ENCODE results near the gene PTPRJ. TPM values are rescaled to one million over a fixed set of nuclear protein-coding genes. Genes with fewer than 3 reads are reported as not detected.
A peak's percentile ranks its signal among the peaks of the same experiment; 100 is the strongest.

Gene PTPRJ
- total and polyA plus RNA-seq, 2 experiments from 2014 or later: 8.9 to 12.4 TPM

DNA sequence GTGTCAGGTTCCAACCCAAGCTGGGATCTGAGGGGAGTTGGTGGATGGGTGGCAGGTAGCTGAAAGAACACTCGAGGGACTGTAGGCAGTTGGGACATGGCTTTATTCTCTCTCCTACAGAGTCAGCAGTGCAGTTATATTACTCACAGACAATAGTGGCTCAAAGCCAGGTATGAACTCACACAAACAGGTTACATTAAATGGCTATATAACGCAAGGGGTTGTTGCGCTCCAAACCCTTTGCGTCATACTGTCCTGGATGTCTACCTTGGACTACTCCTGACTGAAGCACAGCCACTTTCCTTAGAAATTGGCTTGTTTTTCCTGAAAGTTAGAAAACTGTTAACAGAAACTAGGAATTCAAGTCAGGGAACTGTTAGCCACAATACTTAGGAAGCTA lies 169.9 kb downstream of the PTPRJ start:
- H3K4me1 ChIP-seq (ENCODE audit: low read depth): no peaks in the 10 kb centered on the region
- no peak overlapping the region for H3K4me3 ChIP-seq
- H3K36me3 ChIP-seq: peaks cover 8% of the 10 kb centered on the region
- H3K9me3 ChIP-seq (ENCODE audit: low read depth): no peaks in the 10 kb centered on the region
- H3K27ac ChIP-seq: no peak overlapping the region
- peak in 1 of 2 donors; percentile 69 for DNase-seq (ENCODE audit: low read depth in 1 of 2, low spot score in 1 of 2)
- H3K27me3 ChIP-seq: no peaks in the 10 kb centered on the region
- TF ChIP-seq, protein P1, sequence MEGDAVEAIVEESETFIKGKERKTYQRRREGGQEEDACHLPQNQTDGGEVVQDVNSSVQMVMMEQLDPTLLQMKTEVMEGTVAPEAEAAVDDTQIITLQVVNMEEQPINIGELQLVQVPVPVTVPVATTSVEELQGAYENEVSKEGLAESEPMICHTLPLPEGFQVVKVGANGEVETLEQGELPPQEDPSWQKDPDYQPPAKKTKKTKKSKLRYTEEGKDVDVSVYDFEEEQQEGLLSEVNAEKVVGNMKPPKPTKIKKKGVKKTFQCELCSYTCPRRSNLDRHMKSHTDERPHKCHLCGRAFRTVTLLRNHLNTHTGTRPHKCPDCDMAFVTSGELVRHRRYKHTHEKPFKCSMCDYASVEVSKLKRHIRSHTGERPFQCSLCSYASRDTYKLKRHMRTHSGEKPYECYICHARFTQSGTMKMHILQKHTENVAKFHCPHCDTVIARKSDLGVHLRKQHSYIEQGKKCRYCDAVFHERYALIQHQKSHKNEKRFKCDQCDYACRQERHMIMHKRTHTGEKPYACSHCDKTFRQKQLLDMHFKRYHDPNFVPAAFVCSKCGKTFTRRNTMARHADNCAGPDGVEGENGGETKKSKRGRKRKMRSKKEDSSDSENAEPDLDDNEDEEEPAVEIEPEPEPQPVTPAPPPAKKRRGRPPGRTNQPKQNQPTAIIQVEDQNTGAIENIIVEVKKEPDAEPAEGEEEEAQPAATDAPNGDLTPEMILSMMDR (IDR thresholded peaks at IDR 0.05; ENCODE audit: low read depth, low read length): no peak

GRCh38 chr11:48154151-48154550 lies 173.8 kb downstream of the PTPRJ start:
- TF ChIP-seq, protein P1 (IDR thresholded peaks at IDR 0.05; ENCODE audit: low read depth, low read length): no peak
- Histone ChIP-seq H3K9me3 (ENCODE audit: low read depth) (no peaks in the 10 kb centered on the region), H3K27me3 (no peaks in the 10 kb centered on the region), H3K27ac (no peak overlapping the region), H3K4me1 (ENCODE audit: low read depth) (no peaks in the 10 kb centered on the region), H3K4me3 (no peak overlapping the region), H3K36me3 (peaks cover 6% of the 10 kb centered on the region)
- peak in 1 of 2 donors; percentile 39 for DNase-seq (ENCODE audit: low read depth in 1 of 2, low spot score in 1 of 2)

DNA sequence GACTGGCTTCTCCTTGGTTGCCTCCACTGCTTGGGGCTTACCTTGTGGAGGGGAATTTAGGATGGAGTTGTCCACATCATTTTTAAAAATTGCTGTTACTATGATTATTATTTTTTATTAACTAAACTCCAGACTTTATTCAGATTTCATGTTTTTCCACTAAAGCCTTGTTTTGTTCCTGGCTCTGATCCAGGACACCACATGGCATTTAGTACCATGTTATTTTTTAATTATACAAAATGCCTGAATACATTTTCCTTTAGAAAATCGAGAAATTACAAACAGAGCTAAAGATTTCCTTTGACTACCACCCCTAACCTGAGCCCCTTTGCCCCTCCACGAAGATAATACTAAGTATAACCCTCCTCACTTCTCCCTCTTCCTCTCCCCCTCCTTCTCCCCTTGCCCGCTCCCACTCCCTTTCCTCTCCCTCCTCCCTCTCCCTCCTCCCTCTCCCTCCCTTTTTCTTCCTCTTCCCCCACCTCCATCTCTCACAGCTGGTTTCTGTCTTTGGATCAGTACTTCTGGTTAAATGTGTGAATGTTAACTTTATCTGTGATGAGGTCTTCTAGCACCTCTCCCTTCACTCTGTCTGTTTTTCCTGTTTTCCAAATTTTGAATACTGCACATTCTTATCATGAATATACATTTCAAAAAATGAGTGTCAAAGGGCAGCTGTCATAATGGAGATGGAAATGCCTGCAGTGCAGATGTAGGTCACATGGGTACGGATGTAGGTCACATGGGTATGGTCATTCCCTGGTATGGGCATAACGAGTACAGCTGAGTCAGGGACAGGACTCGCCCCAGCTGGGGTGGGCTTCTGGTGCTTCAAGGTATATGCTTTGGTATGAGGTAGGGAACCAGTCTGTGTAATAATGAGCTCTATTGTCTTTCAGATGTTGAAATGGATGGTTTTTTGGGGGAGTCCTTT lies 181.9 kb downstream of the PTPRJ start:
- Histone ChIP-seq H3K9me3 (ENCODE audit: low read depth) (no peaks in the 10 kb centered on the region), H3K27ac (no peak overlapping the region), H3K27me3 (no peaks in the 10 kb centered on the region), H3K36me3 (peaks cover 18% of the 10 kb centered on the region), H3K4me1 (ENCODE audit: low read depth) (no peaks in the 10 kb centered on the region), H3K4me3 (no peak overlapping the region)
- no peak for DNase-seq (ENCODE audit: low read depth in 1 of 2, low spot score in 1 of 2)
- TF ChIP-seq, protein P1 (IDR thresholded peaks at IDR 0.05; ENCODE audit: low read depth, low read length): no peak

DNA sequence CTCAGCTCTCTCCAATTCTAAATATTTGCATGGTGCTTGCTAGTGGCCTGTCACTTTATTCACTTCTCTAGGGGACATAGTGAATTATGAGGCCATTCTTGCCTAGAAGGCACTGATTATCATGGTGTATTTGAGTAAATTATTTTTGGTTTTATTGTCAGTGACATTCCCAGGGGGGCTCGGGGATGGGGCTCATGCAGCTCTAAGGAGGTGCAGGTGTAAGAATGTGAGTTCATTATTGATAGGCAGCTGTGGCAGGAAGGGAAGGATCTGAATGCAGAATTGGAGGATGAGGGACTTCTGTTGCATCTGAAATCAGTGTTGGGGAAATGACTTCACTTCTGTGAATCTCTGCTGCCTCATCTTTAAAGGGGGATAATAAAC lies 182.5 kb downstream of the PTPRJ start:
- Histone ChIP-seq H3K4me1 (ENCODE audit: low read depth) (no peaks in the 10 kb centered on the region), H3K9me3 (ENCODE audit: low read depth) (no peaks in the 10 kb centered on the region), H3K27ac (no peak overlapping the region), H3K27me3 (no peaks in the 10 kb centered on the region), H3K36me3 (peaks cover 18% of the 10 kb centered on the region), H3K4me3 (no peak overlapping the region)
- no peak for DNase-seq (ENCODE audit: low read depth in 1 of 2, low spot score in 1 of 2)
- TF ChIP-seq, protein P1 (IDR thresholded peaks at IDR 0.05; ENCODE audit: low read depth, low read length): no peak

DNA sequence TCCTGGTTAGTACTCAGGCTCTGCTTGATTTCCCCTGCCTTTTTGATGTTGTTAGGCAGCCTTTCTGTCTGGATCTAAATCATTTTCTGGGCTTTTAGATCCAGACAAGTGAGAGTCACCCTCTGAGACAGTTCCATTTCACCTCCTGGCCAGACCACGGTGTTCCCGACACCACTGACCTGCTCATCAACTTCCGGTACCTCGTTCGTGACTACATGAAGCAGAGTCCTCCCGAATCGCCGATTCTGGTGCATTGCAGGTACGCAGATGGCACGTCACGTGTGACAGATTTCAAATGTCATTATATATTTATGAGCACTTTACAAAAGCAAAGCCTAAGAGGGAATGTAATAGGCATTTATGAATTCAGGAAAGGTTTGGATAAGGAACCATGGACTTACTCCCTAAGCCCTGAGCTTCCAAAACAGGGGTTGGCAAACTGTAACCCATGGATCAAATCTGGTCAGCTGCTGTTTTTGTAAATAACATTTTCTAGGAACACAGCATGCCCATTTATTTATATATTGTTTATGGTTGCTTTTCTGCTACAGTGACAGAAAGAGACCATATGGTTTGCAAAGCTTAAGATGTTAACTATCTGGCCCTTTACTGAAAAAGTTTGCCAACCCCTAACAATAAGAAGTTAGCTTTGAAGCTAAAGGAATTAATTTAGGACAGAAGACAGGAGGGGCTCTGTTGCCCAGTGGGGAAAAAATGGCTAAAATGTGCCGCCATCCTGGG lies 183.2 kb downstream of the PTPRJ start:
- TF ChIP-seq, protein P1 (IDR thresholded peaks at IDR 0.05; ENCODE audit: low read depth, low read length): no peak
- Histone ChIP-seq H3K9me3 (ENCODE audit: low read depth) (no peaks in the 10 kb centered on the region), H3K4me3 (no peak overlapping the region), H3K27ac (no peak overlapping the region), H3K4me1 (ENCODE audit: low read depth) (no peaks in the 10 kb centered on the region), H3K36me3 (peaks cover 18% of the 10 kb centered on the region), H3K27me3 (no peaks in the 10 kb centered on the region)
- no peak for DNase-seq (ENCODE audit: low read depth in 1 of 2, low spot score in 1 of 2)

All from cardiac muscle cell (in vitro differentiated cells and primary cell).